ENCODE measurements around the gene CAPN11.

CAPN11 gene

GRCh38 chr6:44199883-44200282 lies 41.3 kb downstream of the CAPN11 start:
- Histone ChIP-seq H3K27ac (ENCODE audit: extremely low read depth, low read depth, low read length) (no peak overlapping the region), H3K9me3 (ENCODE audit: control insufficient read depth, insufficient read depth, low read depth, low read length) (no peaks in the 10 kb centered on the region), H3K36me3 (ENCODE audit: control insufficient read depth in 2 of 2, insufficient read depth in 1 of 2, low read length in 2 of 2) (no peaks in the 10 kb centered on the region), H3K4me3 (ENCODE audit: low read depth, low read length) (no peak overlapping the region), H3K4me1 (ENCODE audit: control insufficient read depth, insufficient read depth, low read length) (no peaks in the 10 kb centered on the region)
- ChIA-PET POLR2A (interaction anchor here (1.5 kb wide), 1 partner anchor 9 kb away, joined by 3 read pairs; no protein-coding TSS in a partner anchor), CTCF (interaction anchor here (0.8 to 2.1 kb wide), 3 partner anchors 27 to 37 kb away, joined by 4 to 10 read pairs (median 6); no protein-coding TSS in a partner anchor)
- TF ChIP-seq SCRT1 (tag by site-specific recombination; IDR thresholded peaks at IDR 0.05; ENCODE audit: borderline replicate concordance) (no peak), ZNF48 (tag by site-specific recombination; IDR thresholded peaks at IDR 0.05) (no peak), ZNF544 (tag by site-specific recombination; IDR thresholded peaks at IDR 0.05) (no peak), KLF8 (tag by site-specific recombination; IDR thresholded peaks at IDR 0.05) (no peak), ZNF324 (tag by site-specific recombination; IDR thresholded peaks at IDR 0.05) (no peak)

GRCh38 chr6:44201200-44201599 lies 42.6 kb downstream of the CAPN11 start:
- Histone ChIP-seq H3K9me3 (ENCODE audit: control insufficient read depth, insufficient read depth, low read depth, low read length) (no peaks in the 10 kb centered on the region), H3K4me1 (ENCODE audit: control insufficient read depth, insufficient read depth, low read length) (no peaks in the 10 kb centered on the region), H3K4me3 (ENCODE audit: low read depth, low read length) (no peak overlapping the region), H3K27ac (ENCODE audit: extremely low read depth, low read depth, low read length) (no peak overlapping the region), H3K36me3 (ENCODE audit: control insufficient read depth in 2 of 2, insufficient read depth in 1 of 2, low read length in 2 of 2) (no peaks in the 10 kb centered on the region)
- ChIA-PET CTCF (interaction anchor here (0.6 to 2.1 kb wide), 6 partner anchors 8 to 110 kb away, joined by 3 to 10 read pairs (median 4); no protein-coding TSS in a partner anchor), POLR2A (interaction anchor here (0.8 to 1.5 kb wide), 2 partner anchors 8 to 47 kb away, joined by 3 read pairs; no protein-coding TSS in a partner anchor)
- no peak for TF ChIP-seq ZNF302 (tag by site-specific recombination; IDR thresholded peaks at IDR 0.05; ENCODE audit: low read depth)
- peak; percentile 17; the same call in 1 of the 2 replicates for TF ChIP-seq KLF1 (tag by site-specific recombination; IDR thresholded peaks at IDR 0.05)
- TF ChIP-seq ZXDB (tag by site-specific recombination; IDR thresholded peaks at IDR 0.05): no peak
- TF ChIP-seq ZNF549 (tag by site-specific recombination; IDR thresholded peaks at IDR 0.05): no peak
- no peak for TF ChIP-seq ZBTB21 (tag by site-specific recombination; IDR thresholded peaks at IDR 0.05)
- TF ChIP-seq ZBTB48 (tag by site-specific recombination; IDR thresholded peaks at IDR 0.05): 0 out of 2 replicates have a peak, but pooled peaks have one; percentile 27

- Histone ChIP-seq H3K4me3 (ENCODE audit: low read depth, low read length) (no peak overlapping the region), H3K36me3 (ENCODE audit: control insufficient read depth in 2 of 2, insufficient read depth in 1 of 2, low read length in 2 of 2) (no peaks in the 10 kb centered on the region), H3K9me3 (ENCODE audit: control insufficient read depth, insufficient read depth, low read depth, low read length) (no peaks in the 10 kb centered on the region), H3K4me1 (ENCODE audit: control insufficient read depth, insufficient read depth, low read length) (no peaks in the 10 kb centered on the region), H3K27ac (ENCODE audit: extremely low read depth, low read depth, low read length) (no peak overlapping the region)
- TF ChIP-seq ZBTB44 (tag by site-specific recombination; IDR thresholded peaks at IDR 0.05) (peak; percentile 80), SCRT2 (tag by site-specific recombination; IDR thresholded peaks at IDR 0.05) (no peak), ZNF341 (tag by site-specific recombination; IDR thresholded peaks at IDR 0.05; ENCODE audit: low read depth) (peak; percentile 58), ZNF184 (tag by site-specific recombination; IDR thresholded peaks at IDR 0.05) (no peak), ZIC2 (tag by site-specific recombination; IDR thresholded peaks at IDR 0.05) (0 out of 2 replicates have a peak, but pooled peaks have one; percentile 19)
- POLR2A ChIA-PET: interaction anchor here (1.7 kb wide), 1 partner anchor 45 kb away, joined by 6 read pairs; the partner anchor contains the start of gene HSP90AB1
- CTCF ChIA-PET: interaction anchor here (0.6 to 1.9 kb wide), 4 partner anchors 7 to 110 kb away, joined by 3 to 6 read pairs (median 4); no protein-coding TSS in a partner anchor
Measured at GRCh38 chr6:44201638-44202303, 43.2 kb downstream of the CAPN11 start.

All from HEK293 (cell line).